ENCODE measurements around the gene POR.

POR gene

DNA sequence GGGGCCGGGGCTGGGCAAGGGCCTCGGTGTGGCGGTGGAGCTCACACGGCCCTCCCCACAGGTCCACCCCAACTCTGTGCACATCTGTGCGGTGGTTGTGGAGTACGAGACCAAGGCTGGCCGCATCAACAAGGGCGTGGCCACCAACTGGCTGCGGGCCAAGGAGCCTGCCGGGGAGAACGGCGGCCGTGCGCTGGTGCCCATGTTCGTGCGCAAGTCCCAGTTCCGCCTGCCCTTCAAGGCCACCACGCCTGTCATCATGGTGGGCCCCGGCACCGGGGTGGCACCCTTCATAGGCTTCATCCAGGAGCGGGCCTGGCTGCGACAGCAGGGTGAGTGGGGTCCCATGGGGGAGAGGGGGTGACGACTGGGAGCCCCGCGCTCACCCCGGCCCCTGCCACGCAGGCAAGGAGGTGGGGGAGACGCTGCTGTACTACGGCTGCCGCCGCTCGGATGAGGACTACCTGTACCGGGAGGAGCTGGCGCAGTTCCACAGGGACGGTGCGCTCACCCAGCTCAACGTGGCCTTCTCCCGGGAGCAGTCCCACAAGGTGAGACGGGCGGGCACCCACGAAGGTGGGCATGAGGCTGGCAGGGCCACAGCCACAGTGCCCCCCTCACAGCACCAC is 70.7 kb downstream of the POR start:
- H3K4me3 ChIP-seq (ENCODE audit: low read depth, low read length), result no peak overlapping the region
- TF ChIP-seq, protein P1, sequence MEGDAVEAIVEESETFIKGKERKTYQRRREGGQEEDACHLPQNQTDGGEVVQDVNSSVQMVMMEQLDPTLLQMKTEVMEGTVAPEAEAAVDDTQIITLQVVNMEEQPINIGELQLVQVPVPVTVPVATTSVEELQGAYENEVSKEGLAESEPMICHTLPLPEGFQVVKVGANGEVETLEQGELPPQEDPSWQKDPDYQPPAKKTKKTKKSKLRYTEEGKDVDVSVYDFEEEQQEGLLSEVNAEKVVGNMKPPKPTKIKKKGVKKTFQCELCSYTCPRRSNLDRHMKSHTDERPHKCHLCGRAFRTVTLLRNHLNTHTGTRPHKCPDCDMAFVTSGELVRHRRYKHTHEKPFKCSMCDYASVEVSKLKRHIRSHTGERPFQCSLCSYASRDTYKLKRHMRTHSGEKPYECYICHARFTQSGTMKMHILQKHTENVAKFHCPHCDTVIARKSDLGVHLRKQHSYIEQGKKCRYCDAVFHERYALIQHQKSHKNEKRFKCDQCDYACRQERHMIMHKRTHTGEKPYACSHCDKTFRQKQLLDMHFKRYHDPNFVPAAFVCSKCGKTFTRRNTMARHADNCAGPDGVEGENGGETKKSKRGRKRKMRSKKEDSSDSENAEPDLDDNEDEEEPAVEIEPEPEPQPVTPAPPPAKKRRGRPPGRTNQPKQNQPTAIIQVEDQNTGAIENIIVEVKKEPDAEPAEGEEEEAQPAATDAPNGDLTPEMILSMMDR (IDR thresholded peaks at IDR 0.05; ENCODE audit: borderline replicate concordance, insufficient read depth, low read depth, low read length), result no peak

DNA sequence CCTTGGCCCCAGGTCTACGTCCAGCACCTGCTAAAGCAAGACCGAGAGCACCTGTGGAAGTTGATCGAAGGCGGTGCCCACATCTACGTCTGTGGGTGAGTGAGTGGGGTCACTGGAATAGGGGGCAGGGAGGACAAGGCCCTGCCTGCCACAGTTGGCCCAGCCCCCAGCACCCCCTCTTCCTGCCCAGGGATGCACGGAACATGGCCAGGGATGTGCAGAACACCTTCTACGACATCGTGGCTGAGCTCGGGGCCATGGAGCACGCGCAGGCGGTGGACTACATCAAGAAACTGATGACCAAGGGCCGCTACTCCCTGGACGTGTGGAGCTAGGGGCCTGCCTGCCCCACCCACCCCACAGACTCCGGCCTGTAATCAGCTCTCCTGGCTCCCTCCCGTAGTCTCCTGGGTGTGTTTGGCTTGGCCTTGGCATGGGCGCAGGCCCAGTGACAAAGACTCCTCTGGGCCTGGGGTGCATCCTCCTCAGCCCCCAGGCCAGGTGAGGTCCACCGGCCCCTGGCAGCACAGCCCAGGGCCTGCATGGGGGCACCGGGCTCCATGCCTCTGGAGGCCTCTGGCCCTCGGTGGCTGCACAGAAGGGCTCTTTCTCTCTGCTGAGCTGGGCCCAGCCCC is 71.3 kb downstream of the POR start:
- H3K4me3 ChIP-seq (ENCODE audit: low read depth, low read length), result no peak overlapping the region
- TF ChIP-seq, protein P1 (IDR thresholded peaks at IDR 0.05; ENCODE audit: borderline replicate concordance, insufficient read depth, low read depth, low read length), result no peak

DNA sequence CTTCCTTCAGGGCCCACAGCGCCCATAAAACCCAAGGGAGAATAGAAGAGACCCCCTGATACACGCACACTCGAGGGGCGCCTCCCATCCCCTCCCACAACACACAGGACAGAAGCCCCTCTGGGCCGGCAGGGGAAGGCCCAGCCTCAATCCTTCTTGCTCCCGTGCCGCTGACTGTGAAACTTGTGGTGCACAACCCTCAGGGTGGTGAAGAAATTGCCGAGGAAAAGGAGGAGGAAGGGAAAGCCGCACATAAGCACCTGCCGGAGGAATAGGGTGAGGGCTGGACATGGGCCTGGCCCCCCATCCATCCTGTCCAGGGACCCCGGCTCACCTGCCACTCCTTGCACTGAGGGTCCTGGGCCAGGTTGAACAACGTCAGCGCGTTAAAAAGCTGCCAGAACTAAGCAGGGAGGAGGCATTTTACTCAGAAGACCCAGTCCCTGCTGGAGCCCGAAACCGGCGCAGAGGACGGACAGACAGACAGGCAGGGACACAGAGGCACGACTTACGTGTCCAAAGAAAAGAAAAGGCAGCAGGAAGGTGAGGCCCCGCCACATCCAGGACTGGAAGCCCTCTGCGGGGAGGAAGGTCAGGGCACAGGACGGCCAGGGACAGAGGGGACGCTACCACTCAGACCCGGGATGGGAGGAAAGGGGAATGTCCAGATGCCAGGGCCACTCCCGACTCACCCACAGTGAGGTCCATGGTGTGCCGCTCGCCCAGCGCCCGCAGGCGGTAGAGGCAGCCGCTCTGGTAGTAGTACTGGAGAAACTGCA is 72.3 kb downstream of the POR start:
- no peak overlapping the region for H3K4me3 ChIP-seq (ENCODE audit: low read depth, low read length)
- TF ChIP-seq, protein P1 (IDR thresholded peaks at IDR 0.05; ENCODE audit: borderline replicate concordance, insufficient read depth, low read depth, low read length), result no peak

DNA sequence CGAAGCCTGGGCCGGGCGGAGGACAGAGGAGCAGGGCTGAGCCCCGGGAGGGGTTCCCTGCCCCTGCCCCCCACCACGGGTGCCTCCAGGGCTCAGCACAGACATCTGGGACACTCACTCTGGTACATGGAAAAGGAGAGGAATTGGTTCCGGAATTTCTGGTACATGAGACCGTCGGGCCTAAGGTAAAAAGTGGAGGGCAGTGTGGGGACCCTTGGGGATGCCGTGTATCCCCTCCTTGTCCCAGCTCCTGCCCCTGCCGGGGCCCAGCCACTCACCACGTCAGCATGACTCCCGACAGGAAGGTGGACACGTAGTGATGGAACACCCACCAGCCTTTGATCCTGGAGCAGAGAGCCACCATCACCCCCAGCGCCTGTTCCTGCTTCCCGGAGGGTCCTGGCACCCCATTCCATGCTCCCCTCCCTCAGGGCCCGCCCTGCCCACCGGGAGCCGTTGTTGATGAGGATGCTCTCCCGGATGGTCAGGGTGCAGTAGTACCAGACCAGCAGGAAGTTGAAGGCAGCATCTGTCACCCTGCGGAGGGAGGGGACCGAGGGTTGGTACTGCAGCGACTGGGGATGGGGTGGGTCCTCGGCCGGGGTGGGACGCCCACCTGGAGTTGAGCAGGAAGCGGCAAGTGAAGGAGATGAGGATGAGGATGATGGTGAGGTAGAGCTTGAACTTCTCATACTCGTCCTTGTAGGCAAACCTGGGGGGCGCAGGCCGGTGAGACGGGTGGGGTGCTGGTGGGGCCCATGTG is 73.0 kb downstream of the POR start:
- TF ChIP-seq, protein P1 (IDR thresholded peaks at IDR 0.05; ENCODE audit: borderline replicate concordance, insufficient read depth, low read depth, low read length), result no peak
- H3K4me3 ChIP-seq (ENCODE audit: low read depth, low read length), result no peak overlapping the region

DNA sequence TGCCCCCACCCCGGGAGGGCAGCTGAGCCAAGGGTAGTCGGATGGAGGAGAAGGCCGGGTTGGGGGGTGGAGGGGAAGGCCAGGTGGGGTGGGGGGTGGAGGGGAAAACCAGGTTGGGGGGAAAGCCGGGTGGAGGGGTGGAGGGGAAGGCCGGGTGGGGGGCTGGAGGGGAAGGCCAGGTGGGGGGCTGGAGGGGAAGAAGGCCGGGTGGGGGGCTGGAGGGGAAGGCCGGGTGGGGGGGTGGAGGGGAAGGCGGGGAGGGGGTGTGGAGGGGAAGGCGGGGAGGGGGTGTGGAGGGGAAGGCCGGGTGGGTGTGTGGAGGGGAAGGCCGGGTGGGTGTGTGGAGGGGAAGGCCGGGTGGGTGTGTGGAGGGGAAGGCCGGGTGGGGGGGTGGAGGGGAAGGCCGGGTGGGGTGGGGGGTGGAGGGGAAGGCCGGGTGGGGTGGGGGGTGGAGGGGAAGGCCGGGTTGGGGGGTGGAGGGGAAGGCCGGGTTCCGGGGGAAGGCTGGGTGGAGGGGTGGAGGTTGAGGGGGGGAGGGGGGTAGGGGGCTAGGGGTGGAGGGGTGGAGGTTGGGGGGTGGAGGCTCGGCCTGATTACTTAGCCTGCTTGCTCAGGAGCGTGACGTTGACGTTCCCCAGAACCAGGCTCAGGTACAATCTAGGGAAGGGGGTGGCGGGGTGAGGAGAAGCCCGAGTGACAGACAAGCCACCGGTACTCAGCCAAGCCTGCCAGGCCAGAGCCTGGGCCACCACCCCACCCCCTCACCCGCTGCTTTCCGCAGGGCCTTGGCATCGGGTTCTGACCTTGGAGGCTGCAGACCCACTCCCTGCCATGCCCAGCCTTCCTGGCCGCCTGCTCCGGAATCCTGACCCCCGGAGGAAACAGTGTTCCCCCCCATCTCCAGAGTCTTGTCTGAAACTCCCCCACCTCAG is 73.9 kb downstream of the POR start:
- H3K4me3 ChIP-seq (ENCODE audit: low read depth, low read length), result no peak overlapping the region
- TF ChIP-seq, protein P1 (IDR thresholded peaks at IDR 0.05; ENCODE audit: borderline replicate concordance, insufficient read depth, low read depth, low read length), result no peak
